Measurements from ENCODE around the gene IRS4.

DNA sequence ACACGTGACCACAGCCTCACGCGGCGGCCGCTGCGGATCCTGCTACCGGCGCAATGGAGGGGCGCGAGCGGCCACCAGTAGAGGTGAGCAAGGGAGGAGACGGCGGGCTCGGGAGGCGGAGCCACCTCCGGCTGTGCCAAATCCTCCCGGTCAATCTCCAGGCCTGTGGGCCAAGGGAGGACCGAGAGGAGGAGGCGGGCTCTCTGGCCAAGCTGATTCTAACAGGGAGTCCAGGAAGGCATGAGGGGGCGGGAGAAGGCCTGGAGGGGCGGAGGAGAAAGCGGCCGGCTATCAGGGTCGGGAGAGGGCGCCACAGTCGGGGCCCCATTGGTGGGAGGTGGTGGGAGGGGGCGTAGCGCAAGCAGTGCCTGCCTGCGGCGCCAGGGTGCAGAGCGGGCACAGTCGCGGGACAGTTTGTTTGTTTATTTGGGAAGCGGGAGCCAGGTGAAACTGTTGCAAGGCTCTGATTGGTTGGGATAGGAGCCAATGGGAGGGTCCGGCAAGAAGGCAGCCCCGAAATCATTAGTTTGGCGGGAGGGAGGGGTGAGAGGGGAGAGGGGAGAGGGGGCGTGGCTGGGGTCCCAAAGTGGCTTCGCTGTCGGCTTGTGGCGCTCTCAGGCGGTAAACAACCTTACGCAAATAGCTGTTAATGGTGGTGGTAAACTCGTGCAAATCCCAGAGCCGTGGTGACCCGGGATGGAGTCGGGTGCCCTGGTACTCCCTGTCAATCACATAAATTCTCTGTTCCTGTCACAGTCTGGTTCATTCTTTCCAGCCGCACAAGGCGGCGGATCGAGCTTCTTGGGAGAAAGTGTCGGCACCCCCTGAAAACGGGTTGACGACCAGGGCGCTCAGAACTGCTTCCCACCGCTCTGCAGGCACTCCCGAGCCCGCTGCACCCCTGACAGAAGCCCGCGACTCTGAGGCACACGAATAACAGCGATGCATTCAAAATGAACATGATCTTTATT, at the start of gene IRS4:
- TF ChIP-seq, protein P1, sequence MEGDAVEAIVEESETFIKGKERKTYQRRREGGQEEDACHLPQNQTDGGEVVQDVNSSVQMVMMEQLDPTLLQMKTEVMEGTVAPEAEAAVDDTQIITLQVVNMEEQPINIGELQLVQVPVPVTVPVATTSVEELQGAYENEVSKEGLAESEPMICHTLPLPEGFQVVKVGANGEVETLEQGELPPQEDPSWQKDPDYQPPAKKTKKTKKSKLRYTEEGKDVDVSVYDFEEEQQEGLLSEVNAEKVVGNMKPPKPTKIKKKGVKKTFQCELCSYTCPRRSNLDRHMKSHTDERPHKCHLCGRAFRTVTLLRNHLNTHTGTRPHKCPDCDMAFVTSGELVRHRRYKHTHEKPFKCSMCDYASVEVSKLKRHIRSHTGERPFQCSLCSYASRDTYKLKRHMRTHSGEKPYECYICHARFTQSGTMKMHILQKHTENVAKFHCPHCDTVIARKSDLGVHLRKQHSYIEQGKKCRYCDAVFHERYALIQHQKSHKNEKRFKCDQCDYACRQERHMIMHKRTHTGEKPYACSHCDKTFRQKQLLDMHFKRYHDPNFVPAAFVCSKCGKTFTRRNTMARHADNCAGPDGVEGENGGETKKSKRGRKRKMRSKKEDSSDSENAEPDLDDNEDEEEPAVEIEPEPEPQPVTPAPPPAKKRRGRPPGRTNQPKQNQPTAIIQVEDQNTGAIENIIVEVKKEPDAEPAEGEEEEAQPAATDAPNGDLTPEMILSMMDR (IDR thresholded peaks at IDR 0.05): no peak
- no peak for TF ChIP-seq POLR2A (IDR thresholded peaks at IDR 0.05)
